Measurements from ENCODE around the gene LMNB1.

GRCh38 chr5:126808521-126808988, 31.6 kb downstream of the LMNB1 start:
- TF ChIP-seq CTCF (IDR thresholded peaks at IDR 0.05) (peak; percentile 37 to 64 (median 43)), POLR2A (IDR thresholded peaks at IDR 0.05) (no peak), POLR2AphosphoS5 (IDR thresholded peaks at IDR 0.05) (no peak)

Measured in upper lobe of left lung (tissue), 4 donors.